H9 (cell line): Measurements from ENCODE around the gene LRRC14B. TPM values are rescaled to one million over a fixed set of nuclear protein-coding genes. Genes with fewer than 3 reads are reported as not detected.

Experiments used
- DNase-seq: peaks from one replicate; pipeline ENCODE4 v3.0.0-alpha.2; 2017
- H2AFZ ChIP-seq: one replicate; pipeline ENCODE4 v1.6.1; 2013; ENCODE audit warnings: mild to moderate bottlenecking, low read length, control low read depth, moderate library complexity
- H2AK5ac ChIP-seq: 2 replicates; pipeline ENCODE4 v1.6.1; 2013; ENCODE audit warnings: low read length, control low read depth, mixed read lengths; ENCODE audit not compliant: insufficient read length
- H2BK120ac ChIP-seq: one replicate; pipeline ENCODE4 v1.6.1; 2013; ENCODE audit warnings: low read depth, mild to moderate bottlenecking, low read length, control low read depth, inconsistent platforms; ENCODE audit not compliant: poor library complexity, severe bottlenecking
- H2BK12ac ChIP-seq: 2 replicates; pipeline ENCODE4 v1.6.1; 2013; ENCODE audit warnings: low read length, control low read depth, mixed read lengths, low read depth; ENCODE audit not compliant: insufficient read length
- H2BK15ac ChIP-seq: 2 replicates; pipeline ENCODE4 v1.6.1; 2013; ENCODE audit warnings: low read depth, low read length, control low read depth
- H2BK20ac ChIP-seq: one replicate; pipeline ENCODE4 v1.6.1; 2013; ENCODE audit warnings: low read depth, mild to moderate bottlenecking, low read length, control low read depth, inconsistent platforms; ENCODE audit not compliant: poor library complexity, severe bottlenecking
- H2BK5ac ChIP-seq: 2 replicates; pipeline ENCODE4 v1.6.1; 2013; ENCODE audit warnings: low read length, control low read depth, mixed read lengths; ENCODE audit not compliant: insufficient read length
- H3K14ac ChIP-seq: 2 replicates; pipeline ENCODE4 v1.6.1; 2013; ENCODE audit warnings: low read length, control low read depth; ENCODE audit not compliant: insufficient read depth
- H3K18ac ChIP-seq: 2 replicates; pipeline ENCODE4 v1.6.1; 2013; ENCODE audit warnings: low read depth, mild to moderate bottlenecking, mixed read lengths, low read length, control low read depth; ENCODE audit not compliant: insufficient read length
- H3K23ac ChIP-seq: 2 replicates; pipeline ENCODE4 v1.6.1; 2013; ENCODE audit warnings: low read length, control low read depth, mixed read lengths, low read depth; ENCODE audit not compliant: insufficient read length
- H3K23me2 ChIP-seq: 2 replicates; pipeline ENCODE4 v1.6.1; 2013; ENCODE audit warnings: low read depth, mild to moderate bottlenecking, mixed read lengths, low read length, control low read depth; ENCODE audit not compliant: insufficient read length, poor library complexity, severe bottlenecking
- H3K27ac ChIP-seq: 2 replicates; pipeline ENCODE4 v1.5.1; 2013; ENCODE audit warnings: low read length, control low read depth, mixed read lengths, low read depth; ENCODE audit not compliant: insufficient read length
- H3K27me3 ChIP-seq: 2 replicates; pipeline ENCODE4 v1.6.1; 2013; ENCODE audit warnings: low read length, control low read depth, inconsistent platforms; ENCODE audit not compliant: insufficient read depth
- H3K4ac ChIP-seq: 2 replicates; pipeline ENCODE4 v1.6.1; 2013; ENCODE audit warnings: low read depth, mild to moderate bottlenecking, control low read depth, inconsistent platforms, low read length, moderate library complexity
- H3K4me1 ChIP-seq: 2 replicates; pipeline ENCODE4 v1.6.1; 2013; ENCODE audit warnings: low read length, control low read depth, inconsistent platforms; ENCODE audit not compliant: insufficient read depth
- H3K4me2 ChIP-seq: 2 replicates; pipeline ENCODE4 v1.6.1; 2013; ENCODE audit warnings: low read length, control low read depth, mixed read lengths; ENCODE audit not compliant: insufficient read length, insufficient read depth
- H3K56ac ChIP-seq: 2 replicates; pipeline ENCODE4 v1.6.1; 2013; ENCODE audit warnings: low read depth, mild to moderate bottlenecking, mixed read lengths, low read length, control low read depth; ENCODE audit not compliant: insufficient read length
- H3K79me1 ChIP-seq: 2 replicates; pipeline ENCODE4 v1.6.1; 2013; ENCODE audit warnings: low read depth, mild to moderate bottlenecking, moderate library complexity, low read length, control low read depth, inconsistent platforms; ENCODE audit not compliant: insufficient read depth, poor library complexity, severe bottlenecking
- H3K79me2 ChIP-seq: 2 replicates; pipeline ENCODE4 v1.6.1; 2013; ENCODE audit warnings: low read length, control low read depth, inconsistent platforms; ENCODE audit not compliant: insufficient read depth
- H3K9ac ChIP-seq: 2 replicates; pipeline ENCODE4 v1.6.1; 2013; ENCODE audit warnings: low read length, control low read depth, mixed read lengths; ENCODE audit not compliant: insufficient read length; ENCODE audit errors: extremely low read depth
- H3K9me3 ChIP-seq: one replicate; pipeline ENCODE4 v1.6.1; 2013; ENCODE audit warnings: low read depth, low read length, inconsistent platforms; ENCODE audit not compliant: control insufficient read depth
- H3T11ph ChIP-seq: one replicate; pipeline ENCODE4 v1.6.1; 2013; ENCODE audit warnings: mild to moderate bottlenecking, low read length, control low read depth, inconsistent platforms
- H4K20me1 ChIP-seq: one replicate; pipeline ENCODE4 v1.6.1; 2013; ENCODE audit not compliant: control insufficient read depth, insufficient read length, insufficient read depth
- H4K5ac ChIP-seq: 2 replicates; pipeline ENCODE4 v1.6.1; 2013; ENCODE audit warnings: low read depth, mild to moderate bottlenecking, mixed read lengths, low read length, control low read depth; ENCODE audit not compliant: insufficient read length
- H4K8ac ChIP-seq: replicated peaks from 2 replicates; pipeline ENCODE4 v1.6.1; 2013; ENCODE audit warnings: low read length, control low read depth, mixed read lengths, low read depth; ENCODE audit not compliant: insufficient read length
- H4K91ac ChIP-seq: 2 replicates; pipeline ENCODE4 v1.6.1; 2013; ENCODE audit warnings: low read depth, mild to moderate bottlenecking, moderate library complexity, mixed read lengths, low read length, control low read depth; ENCODE audit not compliant: insufficient read length
- H3K27ac Mint-ChIP-seq, 3 experiments: 2 replicates in 2 of 3; 3 replicates in 1 of 3; pipeline ENCODE4 v1.8.0; 2020 to 2021; ENCODE audit warnings: mixed read lengths in 3 of 3, mild to moderate bottlenecking in 1 of 3, moderate library complexity in 1 of 3
- H3K27me3 Mint-ChIP-seq: 2 replicates; pipeline ENCODE4 v1.8.0; 2021; ENCODE audit warnings: low read depth, mild to moderate bottlenecking, moderate library complexity, mixed read lengths
- H3K36me3 Mint-ChIP-seq, 3 experiments: 2 replicates in 2 of 3; 3 replicates in 1 of 3; pipeline ENCODE4 v1.8.0; 2020 to 2021; ENCODE audit warnings: low read depth in 3 of 3, mixed read lengths in 3 of 3; ENCODE audit not compliant: insufficient read depth in 1 of 3
- H3K4me1 Mint-ChIP-seq, 2 experiments: 2 replicates each; pipeline ENCODE4 v1.8.0; 2020; ENCODE audit warnings: mixed read lengths in 2 of 2
- H3K4me3 Mint-ChIP-seq, 2 experiments: 2 replicates in 1 of 2; 3 replicates in 1 of 2; pipeline ENCODE4 v1.8.0; 2020 to 2021; ENCODE audit warnings: mild to moderate bottlenecking in 2 of 2, mixed read lengths in 2 of 2, moderate library complexity in 1 of 2
- H3K9me3 Mint-ChIP-seq, 2 experiments: 2 replicates in 1 of 2; 3 replicates in 1 of 2; pipeline ENCODE4 v1.8.0; 2020; ENCODE audit warnings: mild to moderate bottlenecking in 2 of 2, mixed read lengths in 2 of 2, moderate library complexity in 1 of 2
- WGBS: extraction: QIAGEN DNeasy Blood & Tissue Kit; methylation state at CpG from one replicate; pipeline ENCODE4 v1.1.7; 2013; ENCODE audit warnings: missing lambda C conversion rate, low lambda C conversion rate, mixed read lengths; ENCODE audit not compliant: insufficient read length; ENCODE audit errors: extremely low coverage; 5-methylcytosine and 5-hydroxymethylcytosine counted together
- total RNA-seq: library from RNA; stranded (reverse); gene quantifications from 2 replicates; pipeline ENCODE4 v1.2.1, GENCODE V29; 2021
- TF ChIP-seq, protein P1 (sequence below): fragments of 200-600 bp; sonication (generic); conservative IDR thresholded peaks from 3 replicates; pipeline ENCODE4 v1.8.0; 2021; ENCODE audit warnings: antibody characterized with exemption, mild to moderate bottlenecking

Gene LRRC14B
- total RNA-seq, 1 experiment from 2014 or later, result not detected

DNA sequence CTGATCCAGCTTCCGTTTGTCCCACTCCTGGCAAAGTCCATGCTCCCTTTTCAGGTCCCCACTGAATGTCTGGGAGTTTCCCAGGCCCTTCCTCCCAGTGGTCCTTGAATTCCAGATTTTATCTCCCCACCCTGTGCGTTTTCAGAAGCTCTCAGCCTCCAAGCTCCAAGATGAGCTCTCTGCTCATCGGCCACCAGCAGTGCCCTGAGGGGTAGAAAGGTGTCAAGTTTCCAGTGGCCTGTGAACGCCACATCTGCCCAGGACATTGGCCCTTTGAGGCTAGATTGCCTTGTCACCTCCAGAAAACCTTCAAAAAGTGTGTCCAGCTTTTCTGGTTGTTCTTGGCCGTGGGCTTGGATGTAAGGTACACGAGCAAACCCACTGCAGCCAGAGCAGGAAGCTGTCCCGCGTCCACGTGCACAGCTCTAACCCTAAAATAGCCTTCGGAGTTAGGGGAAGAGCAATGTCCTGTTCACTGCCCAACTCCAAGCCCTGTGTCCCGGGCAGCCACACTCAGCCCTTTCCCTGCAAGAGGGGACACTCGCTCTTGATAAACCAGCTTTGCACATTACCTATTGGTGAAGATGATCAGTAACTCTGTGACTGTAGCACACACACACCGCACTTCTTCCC, 10.9 kb upstream of the LRRC14B start:
- Histone ChIP-seq H3K9ac (no peak overlapping the region), H4K8ac (no peak overlapping the region), H3K79me1 (no peaks in the 10 kb centered on the region), H2BK5ac (no peak overlapping the region), H3K79me2 (no peaks in the 10 kb centered on the region), H3K23me2 (no peaks in the 10 kb centered on the region), H3K27me3 (no peaks in the 10 kb centered on the region), H3K4me2 (no peak overlapping the region), H3K56ac (no peak overlapping the region), H4K5ac (no peak overlapping the region), H2BK20ac (no peak overlapping the region), H3K18ac (no peak overlapping the region), H2AFZ (no peak overlapping the region), H3K9me3 (no peaks in the 10 kb centered on the region), H2AK5ac (no peak overlapping the region), H2BK120ac (no peak overlapping the region), H4K20me1 (no peaks in the 10 kb centered on the region), H3K23ac (no peak overlapping the region), H3K27ac (no peak overlapping the region), H2BK12ac (no peak overlapping the region), H3K4me1 (no peaks in the 10 kb centered on the region; the same call in 1 of the 2 replicates), H3T11ph (no peak overlapping the region), H2BK15ac (no peak overlapping the region), H4K91ac (no peak overlapping the region), H3K14ac (no peak overlapping the region), H3K4ac (no peak overlapping the region)
- no peak for DNase-seq
- Mint-ChIP-seq H3K27me3 (no peaks in the 10 kb centered on the region; the same call in 1 of the 2 replicates), H3K27ac (no peak overlapping the region), H3K4me1 (peaks cover 7 to 9% of the 10 kb centered on the region in 2 experiments), H3K4me3 (no peak overlapping the region), H3K36me3 (peaks cover 8 to 54% (median 53%) of the 10 kb centered on the region in 3 experiments), H3K9me3 (no peaks in the 10 kb centered on the region)
- no CpG with 5 or more reads among the region's 13 CpGs for WGBS
- TF ChIP-seq, protein P1, sequence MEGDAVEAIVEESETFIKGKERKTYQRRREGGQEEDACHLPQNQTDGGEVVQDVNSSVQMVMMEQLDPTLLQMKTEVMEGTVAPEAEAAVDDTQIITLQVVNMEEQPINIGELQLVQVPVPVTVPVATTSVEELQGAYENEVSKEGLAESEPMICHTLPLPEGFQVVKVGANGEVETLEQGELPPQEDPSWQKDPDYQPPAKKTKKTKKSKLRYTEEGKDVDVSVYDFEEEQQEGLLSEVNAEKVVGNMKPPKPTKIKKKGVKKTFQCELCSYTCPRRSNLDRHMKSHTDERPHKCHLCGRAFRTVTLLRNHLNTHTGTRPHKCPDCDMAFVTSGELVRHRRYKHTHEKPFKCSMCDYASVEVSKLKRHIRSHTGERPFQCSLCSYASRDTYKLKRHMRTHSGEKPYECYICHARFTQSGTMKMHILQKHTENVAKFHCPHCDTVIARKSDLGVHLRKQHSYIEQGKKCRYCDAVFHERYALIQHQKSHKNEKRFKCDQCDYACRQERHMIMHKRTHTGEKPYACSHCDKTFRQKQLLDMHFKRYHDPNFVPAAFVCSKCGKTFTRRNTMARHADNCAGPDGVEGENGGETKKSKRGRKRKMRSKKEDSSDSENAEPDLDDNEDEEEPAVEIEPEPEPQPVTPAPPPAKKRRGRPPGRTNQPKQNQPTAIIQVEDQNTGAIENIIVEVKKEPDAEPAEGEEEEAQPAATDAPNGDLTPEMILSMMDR, result no peak
